ENCODE results near the gene HTRA3. TPM values are rescaled to one million over a fixed set of nuclear protein-coding genes. Genes with fewer than 3 reads are reported as not detected.

The HTRA3 gene
- total and polyA plus RNA-seq, 4 donors, result 0.36 to 1.2 (median 1.1) TPM

DNA sequence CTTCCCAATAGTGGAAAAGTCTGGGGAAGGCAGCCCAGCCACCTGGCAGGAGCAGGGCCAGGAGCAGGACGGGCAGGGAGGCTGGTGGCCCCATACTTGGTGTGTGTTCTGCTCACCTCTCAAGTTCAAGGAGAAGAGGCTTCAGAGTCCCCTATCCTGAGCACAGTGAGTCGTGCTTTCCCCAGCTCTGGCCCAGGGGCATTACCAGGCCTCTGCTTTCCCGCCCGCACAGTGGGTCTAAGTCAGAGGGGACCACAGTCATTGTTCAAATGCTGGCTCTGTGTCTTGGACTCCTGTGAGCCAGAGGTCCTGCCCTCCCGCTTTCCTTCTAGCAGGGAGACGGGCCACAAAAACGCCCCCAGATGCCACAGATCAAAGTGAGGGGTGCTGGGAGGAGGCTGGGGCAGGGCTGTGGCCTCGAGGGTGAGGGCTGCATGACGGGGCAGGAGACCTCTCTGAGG lies 27.6 kb downstream of the HTRA3 start:
- Histone ChIP-seq H3K27ac (ENCODE audit: low read depth in 1 of 2, low read length in 2 of 2) (no peak overlapping the region), H3K4me1 (ENCODE audit: control insufficient read depth in 4 of 4, insufficient read depth in 4 of 4, low read length in 3 of 4) (no peaks in the 10 kb centered on the region), H3K9ac (ENCODE audit: low read depth in 1 of 2, low read length in 2 of 2) (no peak overlapping the region), H3K27me3 (ENCODE audit: control insufficient read depth in 4 of 4, insufficient read depth in 4 of 4, low read length in 3 of 4) (no peaks in the 10 kb centered on the region), H3K9me3 (ENCODE audit: control insufficient read depth in 4 of 4, low read length in 3 of 4) (no peaks in the 10 kb centered on the region), H3K36me3 (ENCODE audit: control insufficient read depth in 4 of 4, insufficient read depth in 3 of 4, low read depth in 1 of 4, low read length in 3 of 4) (no peaks in the 10 kb centered on the region), H3K4me3 (ENCODE audit: low read depth in 1 of 3, low read length in 3 of 3) (no peak overlapping the region)
- TF ChIP-seq REST (IDR thresholded peaks at IDR 0.05), result no peak
- TF ChIP-seq, protein P1, sequence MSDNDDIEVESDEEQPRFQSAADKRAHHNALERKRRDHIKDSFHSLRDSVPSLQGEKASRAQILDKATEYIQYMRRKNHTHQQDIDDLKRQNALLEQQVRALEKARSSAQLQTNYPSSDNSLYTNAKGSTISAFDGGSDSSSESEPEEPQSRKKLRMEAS (IDR thresholded peaks at IDR 0.05), result no peak
- TF ChIP-seq YY1 (IDR thresholded peaks at IDR 0.05), result no peak
- no peak for TF ChIP-seq HNF4G (IDR thresholded peaks at IDR 0.05)
- TF ChIP-seq TAF1 (conservative IDR thresholded peaks at IDR 0.05), result no peak
- TF ChIP-seq RXRA (IDR thresholded peaks at IDR 0.05), result no peak
- no peak for TF ChIP-seq HNF4A (conservative IDR thresholded peaks at IDR 0.05)
- no peak for TF ChIP-seq RAD21 (IDR thresholded peaks at IDR 0.05)
- no peak for TF ChIP-seq JUND (IDR thresholded peaks at IDR 0.05)
- no peak for DNase-seq (ENCODE audit: low spot score)
- WGBS, result 87% methylated on average over 9 of the region's 9 CpGs

GRCh38 chr4:8297691-8298485 lies 28.3 kb downstream of the HTRA3 start:
- H3K4me1 ChIP-seq (ENCODE audit: control insufficient read depth in 4 of 4, insufficient read depth in 4 of 4, low read length in 3 of 4), result no peaks in the 10 kb centered on the region
- no peak overlapping the region for H3K9ac ChIP-seq (ENCODE audit: low read depth in 1 of 2, low read length in 2 of 2)
- H3K36me3 ChIP-seq (ENCODE audit: control insufficient read depth in 4 of 4, insufficient read depth in 3 of 4, low read depth in 1 of 4, low read length in 3 of 4), result no peaks in the 10 kb centered on the region
- WGBS, result 85% methylated on average over 20 of the region's 20 CpGs
- H3K27ac ChIP-seq (ENCODE audit: low read depth in 1 of 2, low read length in 2 of 2), result no peak overlapping the region
- H3K9me3 ChIP-seq (ENCODE audit: control insufficient read depth in 4 of 4, low read length in 3 of 4), result no peaks in the 10 kb centered on the region
- no peak for DNase-seq (ENCODE audit: low spot score)
- H3K4me3 ChIP-seq (ENCODE audit: low read depth in 1 of 3, low read length in 3 of 3), result no peak overlapping the region
- TF ChIP-seq FOXA2 (IDR thresholded peaks at IDR 0.05) (no peak), SP1 (IDR thresholded peaks at IDR 0.05) (no peak), REST (IDR thresholded peaks at IDR 0.05) (no peak), HNF4A (conservative IDR thresholded peaks at IDR 0.05) (no peak), NR2F2 (IDR thresholded peaks at IDR 0.05) (no peak), EGR1 (IDR thresholded peaks at IDR 0.05; ENCODE audit: low read depth in 2 of 2) (no peak), JUND (IDR thresholded peaks at IDR 0.05) (no peak), HNF4G (IDR thresholded peaks at IDR 0.05) (no peak)
- TF ChIP-seq, protein P2, sequence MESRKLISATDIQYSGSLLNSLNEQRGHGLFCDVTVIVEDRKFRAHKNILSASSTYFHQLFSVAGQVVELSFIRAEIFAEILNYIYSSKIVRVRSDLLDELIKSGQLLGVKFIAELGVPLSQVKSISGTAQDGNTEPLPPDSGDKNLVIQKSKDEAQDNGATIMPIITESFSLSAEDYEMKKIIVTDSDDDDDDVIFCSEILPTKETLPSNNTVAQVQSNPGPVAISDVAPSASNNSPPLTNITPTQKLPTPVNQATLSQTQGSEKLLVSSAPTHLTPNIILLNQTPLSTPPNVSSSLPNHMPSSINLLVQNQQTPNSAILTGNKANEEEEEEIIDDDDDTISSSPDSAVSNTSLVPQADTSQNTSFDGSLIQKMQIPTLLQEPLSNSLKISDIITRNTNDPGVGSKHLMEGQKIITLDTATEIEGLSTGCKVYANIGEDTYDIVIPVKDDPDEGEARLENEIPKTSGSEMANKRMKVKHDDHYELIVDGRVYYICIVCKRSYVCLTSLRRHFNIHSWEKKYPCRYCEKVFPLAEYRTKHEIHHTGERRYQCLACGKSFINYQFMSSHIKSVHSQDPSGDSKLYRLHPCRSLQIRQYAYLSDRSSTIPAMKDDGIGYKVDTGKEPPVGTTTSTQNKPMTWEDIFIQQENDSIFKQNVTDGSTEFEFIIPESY (IDR thresholded peaks at IDR 0.05), result no peak
- TF ChIP-seq, protein P3, sequence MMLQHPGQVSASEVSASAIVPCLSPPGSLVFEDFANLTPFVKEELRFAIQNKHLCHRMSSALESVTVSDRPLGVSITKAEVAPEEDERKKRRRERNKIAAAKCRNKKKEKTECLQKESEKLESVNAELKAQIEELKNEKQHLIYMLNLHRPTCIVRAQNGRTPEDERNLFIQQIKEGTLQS (IDR thresholded peaks at IDR 0.05), result no peak
- TF ChIP-seq, protein P1 (IDR thresholded peaks at IDR 0.05), result no peak
- H3K27me3 ChIP-seq (ENCODE audit: control insufficient read depth in 4 of 4, insufficient read depth in 4 of 4, low read length in 3 of 4), result no peaks in the 10 kb centered on the region

Data from liver (tissue), 9 donors.